Measurements from ENCODE around the gene ITLN2.

- TF ChIP-seq CTCF (IDR thresholded peaks at IDR 0.05) (no peak), POLR2A (IDR thresholded peaks at IDR 0.05) (no peak)
Measured at GRCh38 chr1:160999376-160999775, 44.8 kb upstream of the ITLN2 start.
